ENCODE results near the gene CNTN2. TPM values are rescaled to one million over a fixed set of nuclear protein-coding genes. Genes with fewer than 3 reads are reported as not detected.

Gene CNTN2
- total RNA-seq, 1 donor from 2014 or later = not detected

- no peak for DNase-seq
- Histone ChIP-seq H3K4me3 (no peak overlapping the region), H3K27ac (no peak overlapping the region), H3K4me1 (no peaks in the 10 kb centered on the region), H3K27me3 (ENCODE audit: low read depth) (peaks cover 4% of the 10 kb centered on the region), H3K36me3 (no peaks in the 10 kb centered on the region), H3K9me3 (no peaks in the 10 kb centered on the region)
- TF ChIP-seq, protein P1, sequence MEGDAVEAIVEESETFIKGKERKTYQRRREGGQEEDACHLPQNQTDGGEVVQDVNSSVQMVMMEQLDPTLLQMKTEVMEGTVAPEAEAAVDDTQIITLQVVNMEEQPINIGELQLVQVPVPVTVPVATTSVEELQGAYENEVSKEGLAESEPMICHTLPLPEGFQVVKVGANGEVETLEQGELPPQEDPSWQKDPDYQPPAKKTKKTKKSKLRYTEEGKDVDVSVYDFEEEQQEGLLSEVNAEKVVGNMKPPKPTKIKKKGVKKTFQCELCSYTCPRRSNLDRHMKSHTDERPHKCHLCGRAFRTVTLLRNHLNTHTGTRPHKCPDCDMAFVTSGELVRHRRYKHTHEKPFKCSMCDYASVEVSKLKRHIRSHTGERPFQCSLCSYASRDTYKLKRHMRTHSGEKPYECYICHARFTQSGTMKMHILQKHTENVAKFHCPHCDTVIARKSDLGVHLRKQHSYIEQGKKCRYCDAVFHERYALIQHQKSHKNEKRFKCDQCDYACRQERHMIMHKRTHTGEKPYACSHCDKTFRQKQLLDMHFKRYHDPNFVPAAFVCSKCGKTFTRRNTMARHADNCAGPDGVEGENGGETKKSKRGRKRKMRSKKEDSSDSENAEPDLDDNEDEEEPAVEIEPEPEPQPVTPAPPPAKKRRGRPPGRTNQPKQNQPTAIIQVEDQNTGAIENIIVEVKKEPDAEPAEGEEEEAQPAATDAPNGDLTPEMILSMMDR (IDR thresholded peaks at IDR 0.05) = no peak
- intact Hi-C loops (cut with DNase I) = no loop called here
- no peak for ATAC-seq
Measured at GRCh38 chr1:205002705-205003104, 40.3 kb upstream of the CNTN2 start.

DNA sequence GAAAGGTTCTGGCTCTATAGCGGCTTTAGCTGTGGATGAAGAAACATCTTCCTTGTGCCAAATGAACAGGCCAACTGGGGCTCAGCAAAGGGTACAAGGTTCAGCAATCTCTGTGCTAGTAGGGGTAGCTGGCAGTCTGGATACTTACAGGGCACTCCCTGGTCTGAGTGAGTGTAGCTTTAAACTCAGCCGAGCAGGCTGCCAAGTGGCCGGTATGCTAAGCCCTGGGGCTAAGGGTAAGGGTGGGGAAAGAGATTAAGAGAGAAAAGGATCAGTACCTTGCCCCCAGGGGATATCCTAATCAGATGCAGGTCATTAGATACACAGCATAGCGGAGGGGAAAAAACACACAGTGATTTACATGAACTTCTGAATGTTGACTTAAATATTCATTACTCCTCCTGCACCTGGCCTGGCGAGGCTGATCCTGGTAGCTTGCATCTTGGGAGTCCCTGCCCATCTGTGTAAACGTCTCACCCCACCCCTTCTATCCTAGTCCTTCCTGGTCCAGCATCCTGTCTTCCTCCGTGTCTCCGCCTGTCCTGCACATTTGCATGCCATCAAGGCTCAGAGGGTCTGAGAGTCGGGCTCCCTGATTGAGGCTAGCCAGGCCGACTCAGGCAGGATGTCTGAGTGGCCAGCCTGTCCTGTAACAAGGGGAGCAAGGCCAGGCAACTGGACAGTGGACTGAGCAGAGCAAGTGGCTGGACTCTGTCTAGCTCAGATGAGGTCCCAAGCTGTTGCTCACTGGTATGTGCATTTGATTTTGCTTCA lies 39.5 kb upstream of the CNTN2 start:
- TF ChIP-seq, protein P1 (IDR thresholded peaks at IDR 0.05) = no peak
- Histone ChIP-seq H3K4me3 (no peak overlapping the region), H3K27me3 (ENCODE audit: low read depth) (peaks cover 4% of the 10 kb centered on the region), H3K9me3 (no peaks in the 10 kb centered on the region), H3K36me3 (no peaks in the 10 kb centered on the region), H3K4me1 (no peaks in the 10 kb centered on the region), H3K27ac (no peak overlapping the region)
- ATAC-seq (no peak), DNase-seq (no peak)
- intact Hi-C loops (cut with DNase I) = no loop called here

- Histone ChIP-seq H3K9me3 (no peaks in the 10 kb centered on the region), H3K27ac (no peak overlapping the region), H3K4me3 (no peak overlapping the region), H3K4me1 (no peaks in the 10 kb centered on the region), H3K27me3 (ENCODE audit: low read depth) (peaks cover 4% of the 10 kb centered on the region), H3K36me3 (no peaks in the 10 kb centered on the region)
- TF ChIP-seq, protein P1 (IDR thresholded peaks at IDR 0.05) = no peak
- ATAC-seq = no peak
- DNase-seq = no peak
- intact Hi-C loops (cut with DNase I) = no loop called here
Measured at GRCh38 chr1:205004351-205004750, 38.7 kb upstream of the CNTN2 start.

GRCh38 chr1:205008896-205009295 lies 34.1 kb upstream of the CNTN2 start:
- Histone ChIP-seq H3K4me1 (peaks cover 4% of the 10 kb centered on the region), H3K27me3 (ENCODE audit: low read depth) (no peaks in the 10 kb centered on the region), H3K9me3 (no peaks in the 10 kb centered on the region), H3K36me3 (no peaks in the 10 kb centered on the region), H3K27ac (no peak overlapping the region), H3K4me3 (no peak overlapping the region)
- intact Hi-C loops (cut with DNase I) = no loop called here
- ATAC-seq (no peak), DNase-seq (no peak)
- TF ChIP-seq, protein P1 (IDR thresholded peaks at IDR 0.05) = no peak

GRCh38 chr1:205009670-205010069 lies 33.3 kb upstream of the CNTN2 start:
- Histone ChIP-seq H3K36me3 (no peaks in the 10 kb centered on the region), H3K27me3 (ENCODE audit: low read depth) (no peaks in the 10 kb centered on the region), H3K4me1 (peaks cover 9% of the 10 kb centered on the region), H3K9me3 (no peaks in the 10 kb centered on the region), H3K4me3 (no peak overlapping the region), H3K27ac (no peak overlapping the region)
- intact Hi-C loops (cut with DNase I) = no loop called here
- TF ChIP-seq, protein P1 (IDR thresholded peaks at IDR 0.05) = no peak
- ATAC-seq (no peak), DNase-seq (no peak)

All from lower lobe of right lung (tissue), 2 donors.